Hepatocyte (in vitro differentiated cells): ENCODE measurements around the gene FLVCR2. TPM values are rescaled to one million over a fixed set of nuclear protein-coding genes. Genes with fewer than 3 reads are reported as not detected.
A peak's percentile ranks its signal among the peaks of the same experiment; 100 is the strongest.

Experiments
- DNase-seq: peaks from one replicate; pipeline ENCODE4 v3.0.0-alpha.2; 2016; ENCODE audit warnings: low spot score
- H2AFZ ChIP-seq: fragments of 200-600 bp; sonication (generic); 2 replicates; pipeline ENCODE4 v1.6.0; 2016; ENCODE audit warnings: antibody characterized with exemption, mild to moderate bottlenecking
- H3K27ac ChIP-seq: fragments of 200-600 bp; sonication (generic); 2 replicates; pipeline ENCODE4 v1.5.1; 2016; ENCODE audit warnings: mild to moderate bottlenecking
- H3K27me3 ChIP-seq: fragments of 200-600 bp; sonication (generic); 2 replicates; pipeline ENCODE4 v1.6.1; 2016
- H3K36me3 ChIP-seq: fragments of 200-600 bp; sonication (generic); replicated peaks from 2 replicates; pipeline ENCODE4 v1.5.1; 2016; ENCODE audit warnings: low read depth; ENCODE audit not compliant: insufficient read depth
- H3K4me1 ChIP-seq: fragments of 200-600 bp; sonication (generic); 2 replicates; pipeline ENCODE4 v1.5.1; 2016; ENCODE audit warnings: mild to moderate bottlenecking, moderate library complexity; ENCODE audit not compliant: insufficient read depth
- H3K4me2 ChIP-seq: fragments of 200-600 bp; sonication (generic); 2 replicates; pipeline ENCODE4 v1.6.0; 2016
- H3K4me3 ChIP-seq: fragments of 200-600 bp; sonication (generic); 2 replicates; pipeline ENCODE4 v1.5.1; 2016; ENCODE audit warnings: mild to moderate bottlenecking
- H3K79me2 ChIP-seq: fragments of 200-600 bp; sonication (generic); 2 replicates; pipeline ENCODE4 v1.6.0; 2017; ENCODE audit warnings: mild to moderate bottlenecking
- H3K9me2 ChIP-seq: fragments of 200-600 bp; sonication (generic); replicated peaks from 2 replicates; pipeline ENCODE4 v1.6.0; 2017; ENCODE audit warnings: mild to moderate bottlenecking; ENCODE audit not compliant: insufficient read depth
- H3K9me3 ChIP-seq: fragments of 200-600 bp; sonication (generic); 2 replicates; pipeline ENCODE4 v1.5.1; 2016; ENCODE audit warnings: low read depth, mild to moderate bottlenecking
- H4K20me1 ChIP-seq: fragments of 200-600 bp; sonication (generic); 2 replicates; pipeline ENCODE4 v1.6.0; 2016; ENCODE audit warnings: mild to moderate bottlenecking; ENCODE audit not compliant: insufficient read depth, poor library complexity, severe bottlenecking
- CTCF ChIP-seq: fragments of 200-600 bp; sonication (generic); IDR thresholded peaks from 2 replicates; pipeline ENCODE4 v1.5.1; 2016; ENCODE audit warnings: antibody characterized with exemption, mild to moderate bottlenecking; ENCODE audit not compliant: poor library complexity
- EZH2 ChIP-seq: fragments of 200-600 bp; sonication (generic); IDR thresholded peaks from 2 replicates; pipeline ENCODE4 v1.6.1; 2016; ENCODE audit warnings: antibody characterized with exemption, mild to moderate bottlenecking, borderline replicate concordance
- EZH2phosphoT487 ChIP-seq: fragments of 200-600 bp; sonication (generic); IDR thresholded peaks from one replicate; pipeline ENCODE4 v1.6.1; 2018; ENCODE audit warnings: antibody characterized with exemption, mild to moderate bottlenecking, low read depth, moderate library complexity; ENCODE audit not compliant: unreplicated experiment, severe bottlenecking
- WGBS: methylation state at CpG from one replicate; pipeline ENCODE4 v1.1.6; 2016; ENCODE audit warnings: low lambda C conversion rate; ENCODE audit errors: missing lambda C conversion rate; 5-methylcytosine and 5-hydroxymethylcytosine counted together
- polyA plus RNA-seq: library from polyadenylated mRNA; unstranded; fragments of >200 nt; fragmentation: Nextera tagmentation; extraction: Ambion mirVana; gene quantifications from 2 replicates; pipeline ENCODE4 v1.2.1, GENCODE V29; 2016
- total RNA-seq: library from RNA; depleted of rRNA; stranded (reverse); fragments of >200 nt; gene quantifications from 2 replicates; pipeline ENCODE4 v1.2.3, GENCODE V29; 2014

The FLVCR2 gene
- total and polyA plus RNA-seq, 2 experiments from 2014 or later = 9.5 to 10.1 TPM

DNA sequence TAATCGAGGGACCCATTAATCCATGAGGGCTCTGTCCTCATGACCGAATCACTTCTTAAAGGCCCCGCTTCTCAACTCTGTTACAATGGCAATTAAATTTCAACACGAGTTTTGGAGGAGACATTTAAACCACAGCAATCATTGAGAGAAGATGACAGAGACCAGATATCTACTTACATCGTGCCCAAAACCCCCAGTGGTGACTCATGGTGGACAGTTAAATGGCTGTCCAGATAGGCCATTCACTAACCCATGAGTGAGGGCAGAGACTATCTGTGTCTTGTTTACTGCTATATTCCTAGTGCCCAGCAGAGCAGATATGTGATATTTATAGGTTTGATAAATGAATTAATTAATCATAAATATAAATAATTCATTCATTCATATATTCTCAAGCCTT lies 20.0 kb upstream of the FLVCR2 start:
- no peak for DNase-seq
- H3K79me2 ChIP-seq = no peaks in the 10 kb centered on the region
- no peaks in the 10 kb centered on the region for H3K27me3 ChIP-seq
- no peaks in the 10 kb centered on the region for H4K20me1 ChIP-seq
- no peaks in the 10 kb centered on the region for H3K9me2 ChIP-seq
- H3K9me3 ChIP-seq = no peaks in the 10 kb centered on the region
- TF ChIP-seq EZH2 = no peak
- no peak for TF ChIP-seq CTCF
- no peak overlapping the region for H2AFZ ChIP-seq
- H3K27ac ChIP-seq = no peak overlapping the region
- no peak overlapping the region for H3K4me2 ChIP-seq
- peaks cover 7% of the 10 kb centered on the region for H3K4me1 ChIP-seq
- no peak overlapping the region for H3K4me3 ChIP-seq
- WGBS = 80% methylated on average over 5 of the region's 5 CpGs
- H3K36me3 ChIP-seq = no peaks in the 10 kb centered on the region

GRCh38 chr14:75559045-75559444 lies 19.4 kb upstream of the FLVCR2 start:
- Histone ChIP-seq H3K4me1 (peaks cover 3% of the 10 kb centered on the region), H3K4me3 (no peak overlapping the region), H3K4me2 (no peak overlapping the region), H3K79me2 (no peaks in the 10 kb centered on the region), H2AFZ (no peak overlapping the region), H3K36me3 (no peaks in the 10 kb centered on the region), H3K27me3 (no peaks in the 10 kb centered on the region), H4K20me1 (no peaks in the 10 kb centered on the region), H3K9me2 (no peaks in the 10 kb centered on the region), H3K27ac (no peak overlapping the region), H3K9me3 (no peaks in the 10 kb centered on the region)
- 86% methylated on average over 5 of the region's 6 CpGs for WGBS
- no peak for DNase-seq
- TF ChIP-seq EZH2 = no peak
- TF ChIP-seq EZH2phosphoT487 = no peak
- TF ChIP-seq CTCF = no peak

DNA sequence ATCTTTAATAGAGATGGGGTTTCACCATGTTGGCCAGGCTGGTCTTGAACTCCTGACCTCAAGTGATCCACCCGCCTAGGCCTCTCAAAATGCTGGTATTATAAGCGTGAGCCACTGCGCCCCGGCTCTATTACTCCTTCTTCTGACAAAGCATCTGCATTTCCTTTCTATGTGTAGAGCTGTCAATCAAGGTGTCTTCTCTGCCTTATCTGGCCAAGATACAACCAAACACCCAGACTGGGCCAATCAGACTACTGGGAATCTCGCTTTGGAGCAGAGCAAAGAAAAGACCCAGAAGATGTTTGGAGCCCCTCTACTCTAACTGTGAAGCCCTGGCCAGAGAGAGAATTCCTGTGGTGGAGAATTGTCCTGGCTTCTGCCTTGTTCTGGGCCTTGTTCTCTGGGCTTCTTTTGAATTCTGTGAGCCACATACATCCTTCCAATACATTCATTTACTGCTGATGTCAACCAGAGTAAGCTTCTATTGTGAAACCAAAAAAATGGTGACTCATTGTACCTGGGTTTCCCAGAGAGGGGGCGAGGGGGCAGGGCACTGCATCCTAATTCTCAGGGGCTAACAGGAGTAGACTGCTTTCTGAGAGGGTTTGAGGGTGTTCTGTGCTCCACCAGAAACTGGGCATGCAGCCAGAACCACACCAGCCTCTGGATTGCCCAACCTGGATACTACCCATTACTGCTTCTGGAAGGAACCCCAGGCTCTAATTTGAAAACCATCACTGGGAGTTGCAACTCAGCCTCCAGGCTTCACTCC lies 18.8 kb upstream of the FLVCR2 start:
- Histone ChIP-seq H3K36me3 (no peaks in the 10 kb centered on the region), H2AFZ (no peak overlapping the region), H3K27me3 (no peaks in the 10 kb centered on the region), H4K20me1 (no peaks in the 10 kb centered on the region), H3K27ac (peak overlapping the region; percentile 60), H3K4me1 (no peaks in the 10 kb centered on the region), H3K4me3 (no peak overlapping the region), H3K4me2 (no peak overlapping the region), H3K79me2 (no peaks in the 10 kb centered on the region), H3K9me3 (no peaks in the 10 kb centered on the region), H3K9me2 (no peaks in the 10 kb centered on the region)
- 94% methylated on average over 6 of the region's 6 CpGs for WGBS
- DNase-seq = peak; percentile 57
- no peak for TF ChIP-seq CTCF
